Neural cell (in vitro differentiated cells): ENCODE data around the gene RFC3. TPM values are rescaled to one million over a fixed set of nuclear protein-coding genes. Genes with fewer than 3 reads are reported as not detected.

Experiments
- H2AFZ ChIP-seq: fragments of 200-600, 300-800 bp; sonication (generic), shearing (Covaris generic); 2 replicates; pipeline ENCODE4 v1.6.0; 2014; ENCODE audit warnings: low read depth, mild to moderate bottlenecking, antibody characterized with exemption, low read length, moderate library complexity
- H3F3A ChIP-seq: fragments of 200-600 bp; shearing (Covaris generic); 2 replicates; pipeline ENCODE4 v1.6.1; 2016; ENCODE audit warnings: mild to moderate bottlenecking, moderate library complexity, mixed read lengths, antibody characterized with exemption, low read length; ENCODE audit not compliant: insufficient read depth, poor library complexity, severe bottlenecking
- H3K27ac ChIP-seq: fragments of 200-600, 300-800 bp; sonication (generic), shearing (Covaris generic); 2 replicates; pipeline ENCODE4 v1.5.1; 2014; ENCODE audit warnings: mild to moderate bottlenecking, low read length, moderate library complexity
- H3K27me3 ChIP-seq: fragments of 300-800, 200-600 bp; sonication (generic), shearing (Covaris generic); 2 replicates; pipeline ENCODE4 v1.6.0; 2014; ENCODE audit warnings: mild to moderate bottlenecking, low read depth, low read length, moderate library complexity; ENCODE audit not compliant: insufficient read depth
- H3K36me3 ChIP-seq: fragments of 300-800, 200-600 bp; sonication (generic), shearing (Covaris generic); 2 replicates; pipeline ENCODE4 v1.5.1; 2014; ENCODE audit warnings: mild to moderate bottlenecking, antibody characterized with exemption, low read length, moderate library complexity; ENCODE audit not compliant: insufficient read depth
- H3K4me2 ChIP-seq: fragments of 300-800, 200-600 bp; sonication (generic), shearing (Covaris generic); 2 replicates; pipeline ENCODE4 v1.6.0; 2014; ENCODE audit warnings: mild to moderate bottlenecking, low read length
- H3K4me3 ChIP-seq: fragments of 300-800, 200-600 bp; sonication (generic), shearing (Covaris generic); 2 replicates; pipeline ENCODE4 v1.5.1; 2014; ENCODE audit warnings: mild to moderate bottlenecking, low read length, moderate library complexity
- H3K79me2 ChIP-seq: fragments of 200-600 bp; shearing (Covaris generic); replicated peaks from 2 replicates; pipeline ENCODE4 v1.6.0; 2014; ENCODE audit warnings: mild to moderate bottlenecking, low read length, moderate library complexity; ENCODE audit not compliant: insufficient read depth
- H3K9ac ChIP-seq: fragments of 300-800, 200-600 bp; sonication (generic), shearing (Covaris generic); 2 replicates; pipeline ENCODE4 v1.6.1; 2016; ENCODE audit warnings: mild to moderate bottlenecking, low read length, mixed read lengths
- H3K9me2 ChIP-seq: fragments of 200-600 bp; shearing (Covaris generic); 2 replicates; pipeline ENCODE4 v1.6.1; 2016; ENCODE audit warnings: mild to moderate bottlenecking, low read length, mixed read lengths; ENCODE audit not compliant: insufficient read depth
- H3K9me3 ChIP-seq: fragments of 200-600, 300-800 bp; sonication (generic), shearing (Covaris generic); 2 replicates; pipeline ENCODE4 v1.6.1; 2016; ENCODE audit warnings: mild to moderate bottlenecking, mixed run types, low read length, moderate library complexity, mixed read lengths
- H4K20me1 ChIP-seq: fragments of 200-600 bp; shearing (Covaris generic); 2 replicates; pipeline ENCODE4 v1.6.1; 2016; ENCODE audit warnings: mild to moderate bottlenecking, mixed run types; ENCODE audit not compliant: insufficient read depth
- EP300 ChIP-seq: fragments of 450-650 bp; conservative IDR thresholded peaks from 2 replicates; pipeline ENCODE4 v1.6.1; 2014; ENCODE audit warnings: antibody characterized with exemption, mild to moderate bottlenecking, moderate library complexity; ENCODE audit not compliant: poor library complexity, severe bottlenecking
- EZH2 ChIP-seq: fragments of 200-600, 300-800 bp; shearing (Covaris generic), sonication (generic); IDR thresholded peaks from 2 replicates; pipeline ENCODE4 v1.6.1; 2014; ENCODE audit warnings: antibody characterized with exemption, low read length, borderline replicate concordance, mild to moderate bottlenecking; ENCODE audit not compliant: insufficient read depth, poor library complexity, severe bottlenecking
- MXI1 ChIP-seq: fragments of 450-650 bp; conservative IDR thresholded peaks from 2 replicates; pipeline ENCODE4 v1.6.1; 2014; ENCODE audit warnings: antibody characterized with exemption, mild to moderate bottlenecking; ENCODE audit not compliant: poor library complexity, severe bottlenecking
- POLR2AphosphoS5 ChIP-seq: IDR thresholded peaks from 2 replicates; pipeline ENCODE4 v1.6.1; 2012
- RAD21 ChIP-seq: fragments of 450-650 bp; conservative IDR thresholded peaks from 2 replicates; pipeline ENCODE4 v1.6.1; 2014; ENCODE audit warnings: antibody characterized with exemption, mild to moderate bottlenecking, moderate library complexity
- SMC3 ChIP-seq: fragments of 450-650 bp; conservative IDR thresholded peaks from 2 replicates; pipeline ENCODE4 v1.6.1; 2014; ENCODE audit warnings: antibody characterized with exemption, mild to moderate bottlenecking, moderate library complexity; ENCODE audit not compliant: poor library complexity
- TAF1 ChIP-seq: IDR thresholded peaks from 2 replicates; pipeline ENCODE4 v1.6.1; 2012; ENCODE audit warnings: low read depth
- polyA plus RNA-seq: library from polyadenylated mRNA; depleted of rRNA; stranded (reverse); fragments of >200 nt; gene quantifications from 2 replicates; pipeline ENCODE4 v1.2.3, GENCODE V29; 2014
- TF ChIP-seq, protein P1 (sequence below): IDR thresholded peaks from 2 replicates; pipeline ENCODE4 v1.6.1; 2012; ENCODE audit warnings: borderline replicate concordance
- TF ChIP-seq, protein P2 (sequence below): fragments of 450-650 bp; IDR thresholded peaks from 2 replicates; pipeline ENCODE4 v1.5.1; 2014; ENCODE audit warnings: antibody characterized with exemption, mild to moderate bottlenecking, moderate library complexity; ENCODE audit not compliant: poor library complexity, severe bottlenecking

The RFC3 gene
- polyA plus RNA-seq, 1 donor from 2014 or later: 13.8 TPM

DNA sequence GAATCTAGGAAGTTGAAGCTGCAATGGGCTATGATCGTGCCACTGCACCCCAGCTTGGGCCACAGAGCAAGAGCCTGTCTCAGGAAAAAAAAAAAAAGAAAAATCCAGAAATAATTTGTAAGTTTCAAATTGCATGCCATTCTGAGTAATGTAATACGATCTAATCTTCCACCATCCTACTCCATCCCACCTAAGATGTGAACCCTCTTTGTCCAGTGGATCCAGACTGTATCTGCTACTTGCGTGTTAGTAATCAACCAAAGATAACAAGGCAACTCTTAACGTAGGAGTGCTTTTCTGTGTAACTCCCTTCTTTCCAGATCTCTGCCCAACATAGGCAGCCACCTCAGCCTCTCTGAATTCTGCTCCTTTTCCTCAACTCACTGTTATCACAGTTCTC, 24.3 kb downstream of the RFC3 start:
- no peak for TF ChIP-seq MXI1
- TF ChIP-seq, protein P1, sequence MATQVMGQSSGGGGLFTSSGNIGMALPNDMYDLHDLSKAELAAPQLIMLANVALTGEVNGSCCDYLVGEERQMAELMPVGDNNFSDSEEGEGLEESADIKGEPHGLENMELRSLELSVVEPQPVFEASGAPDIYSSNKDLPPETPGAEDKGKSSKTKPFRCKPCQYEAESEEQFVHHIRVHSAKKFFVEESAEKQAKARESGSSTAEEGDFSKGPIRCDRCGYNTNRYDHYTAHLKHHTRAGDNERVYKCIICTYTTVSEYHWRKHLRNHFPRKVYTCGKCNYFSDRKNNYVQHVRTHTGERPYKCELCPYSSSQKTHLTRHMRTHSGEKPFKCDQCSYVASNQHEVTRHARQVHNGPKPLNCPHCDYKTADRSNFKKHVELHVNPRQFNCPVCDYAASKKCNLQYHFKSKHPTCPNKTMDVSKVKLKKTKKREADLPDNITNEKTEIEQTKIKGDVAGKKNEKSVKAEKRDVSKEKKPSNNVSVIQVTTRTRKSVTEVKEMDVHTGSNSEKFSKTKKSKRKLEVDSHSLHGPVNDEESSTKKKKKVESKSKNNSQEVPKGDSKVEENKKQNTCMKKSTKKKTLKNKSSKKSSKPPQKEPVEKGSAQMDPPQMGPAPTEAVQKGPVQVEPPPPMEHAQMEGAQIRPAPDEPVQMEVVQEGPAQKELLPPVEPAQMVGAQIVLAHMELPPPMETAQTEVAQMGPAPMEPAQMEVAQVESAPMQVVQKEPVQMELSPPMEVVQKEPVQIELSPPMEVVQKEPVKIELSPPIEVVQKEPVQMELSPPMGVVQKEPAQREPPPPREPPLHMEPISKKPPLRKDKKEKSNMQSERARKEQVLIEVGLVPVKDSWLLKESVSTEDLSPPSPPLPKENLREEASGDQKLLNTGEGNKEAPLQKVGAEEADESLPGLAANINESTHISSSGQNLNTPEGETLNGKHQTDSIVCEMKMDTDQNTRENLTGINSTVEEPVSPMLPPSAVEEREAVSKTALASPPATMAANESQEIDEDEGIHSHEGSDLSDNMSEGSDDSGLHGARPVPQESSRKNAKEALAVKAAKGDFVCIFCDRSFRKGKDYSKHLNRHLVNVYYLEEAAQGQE: no peak
- no peak for TF ChIP-seq EP300
- no peak for TF ChIP-seq RAD21
- TF ChIP-seq TAF1: no peak
- TF ChIP-seq, protein P2, sequence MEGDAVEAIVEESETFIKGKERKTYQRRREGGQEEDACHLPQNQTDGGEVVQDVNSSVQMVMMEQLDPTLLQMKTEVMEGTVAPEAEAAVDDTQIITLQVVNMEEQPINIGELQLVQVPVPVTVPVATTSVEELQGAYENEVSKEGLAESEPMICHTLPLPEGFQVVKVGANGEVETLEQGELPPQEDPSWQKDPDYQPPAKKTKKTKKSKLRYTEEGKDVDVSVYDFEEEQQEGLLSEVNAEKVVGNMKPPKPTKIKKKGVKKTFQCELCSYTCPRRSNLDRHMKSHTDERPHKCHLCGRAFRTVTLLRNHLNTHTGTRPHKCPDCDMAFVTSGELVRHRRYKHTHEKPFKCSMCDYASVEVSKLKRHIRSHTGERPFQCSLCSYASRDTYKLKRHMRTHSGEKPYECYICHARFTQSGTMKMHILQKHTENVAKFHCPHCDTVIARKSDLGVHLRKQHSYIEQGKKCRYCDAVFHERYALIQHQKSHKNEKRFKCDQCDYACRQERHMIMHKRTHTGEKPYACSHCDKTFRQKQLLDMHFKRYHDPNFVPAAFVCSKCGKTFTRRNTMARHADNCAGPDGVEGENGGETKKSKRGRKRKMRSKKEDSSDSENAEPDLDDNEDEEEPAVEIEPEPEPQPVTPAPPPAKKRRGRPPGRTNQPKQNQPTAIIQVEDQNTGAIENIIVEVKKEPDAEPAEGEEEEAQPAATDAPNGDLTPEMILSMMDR: no peak
- TF ChIP-seq POLR2AphosphoS5: no peak
- no peak for TF ChIP-seq EZH2
- TF ChIP-seq SMC3: no peak
- no peaks in the 10 kb centered on the region for H3K9me2 ChIP-seq
- no peak overlapping the region for H3K4me2 ChIP-seq

DNA sequence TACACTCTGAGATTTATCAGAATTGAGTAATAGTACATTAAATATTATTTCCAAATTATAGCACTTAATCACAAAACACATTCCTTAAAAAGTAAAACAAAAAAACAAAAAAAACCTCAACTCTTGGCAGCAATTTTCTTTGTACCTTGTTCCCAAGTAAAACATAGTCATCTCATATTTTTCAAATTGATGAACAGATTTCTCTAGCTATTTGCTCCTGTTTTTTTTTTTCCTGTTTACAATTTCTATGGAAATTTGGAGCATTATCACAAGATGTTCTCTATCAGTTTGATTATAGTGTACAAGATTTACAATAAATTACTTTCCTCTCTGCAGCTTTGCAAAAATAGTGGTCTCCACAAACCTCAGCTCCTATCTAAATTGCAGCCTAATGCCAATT, 25.0 kb downstream of the RFC3 start:
- no peaks in the 10 kb centered on the region for H4K20me1 ChIP-seq
- H3K4me2 ChIP-seq: no peak overlapping the region
- no peak overlapping the region for H3K9ac ChIP-seq
- no peak for TF ChIP-seq TAF1
- H3K9me2 ChIP-seq: no peaks in the 10 kb centered on the region
- no peaks in the 10 kb centered on the region for H3K27me3 ChIP-seq
- H3K79me2 ChIP-seq: no peaks in the 10 kb centered on the region
- no peak overlapping the region for H3K4me3 ChIP-seq
- no peaks in the 10 kb centered on the region for H3F3A ChIP-seq
- H2AFZ ChIP-seq: no peak overlapping the region
- no peak overlapping the region for H3K27ac ChIP-seq
- no peaks in the 10 kb centered on the region for H3K9me3 ChIP-seq
- no peaks in the 10 kb centered on the region for H3K36me3 ChIP-seq

More for the DNA sequence above, 24.3 kb downstream of the RFC3 start:
- H3K36me3 ChIP-seq: no peaks in the 10 kb centered on the region
- H2AFZ ChIP-seq: no peak overlapping the region
- H3K9ac ChIP-seq: no peak overlapping the region
- H4K20me1 ChIP-seq: no peaks in the 10 kb centered on the region
- no peak overlapping the region for H3K27ac ChIP-seq
- no peak overlapping the region for H3K4me3 ChIP-seq
- H3K79me2 ChIP-seq: no peaks in the 10 kb centered on the region
- H3K27me3 ChIP-seq: no peaks in the 10 kb centered on the region
- H3F3A ChIP-seq: no peaks in the 10 kb centered on the region
- no peaks in the 10 kb centered on the region for H3K9me3 ChIP-seq
